Natural killer cell (primary cell): ENCODE data around the gene RNF34. TPM values are rescaled to one million over a fixed set of nuclear protein-coding genes. Genes with fewer than 3 reads are reported as not detected.

Experiments
- ATAC-seq, 3 donors: fragments of 150-1000 bp in 2 of 3; fragments of 200-7000 bp in 1 of 3; cut with Tn5 transposase; 1 replicate in 1 of 3; 2 replicates in 2 of 3; pipeline ENCODE4 v1.10.0; 2021; ENCODE audit warnings: mild to moderate bottlenecking in 2 of 3, moderate library complexity in 2 of 3
- DNase-seq, 2 donors: peaks; one replicate each; pipeline versions ENCODE4 v3.0.0 to v3.0.0-alpha.2; 2013 to 2021; ENCODE audit warnings: mixed read lengths in 1 of 2
- H3K27ac ChIP-seq: one replicate; pipeline ENCODE4 v1.5.1; 2013; ENCODE audit warnings: mild to moderate bottlenecking, low read length
- H3K27me3 ChIP-seq: one replicate; pipeline ENCODE4 v1.6.1; 2013; ENCODE audit warnings: low read length; ENCODE audit not compliant: control insufficient read depth, insufficient read depth
- H3K36me3 ChIP-seq: one replicate; pipeline ENCODE4 v1.6.1; 2013; ENCODE audit warnings: low read length; ENCODE audit not compliant: control insufficient read depth, insufficient read depth
- H3K4me1 ChIP-seq: one replicate; pipeline ENCODE4 v1.6.1; 2013; ENCODE audit warnings: low read length; ENCODE audit not compliant: control insufficient read depth, insufficient read depth
- H3K4me3 ChIP-seq: one replicate; pipeline ENCODE4 v1.5.1; 2013; ENCODE audit warnings: low read length
- H3K9me3 ChIP-seq: one replicate; pipeline ENCODE4 v1.6.1; 2013; ENCODE audit warnings: low read length; ENCODE audit not compliant: control insufficient read depth, insufficient read depth
- H3K27ac Mint-ChIP-seq, 2 donors: one replicate each; pipeline ENCODE4 v1.8.0; 2022; ENCODE audit warnings: mild to moderate bottlenecking in 2 of 2, mixed read lengths in 2 of 2, moderate library complexity in 1 of 2
- H3K27me3 Mint-ChIP-seq, 2 donors: one replicate each; pipeline ENCODE4 v1.8.0; 2022; ENCODE audit warnings: low read depth in 2 of 2, mixed read lengths in 2 of 2
- H3K36me3 Mint-ChIP-seq: one replicate; pipeline ENCODE4 v1.8.0; 2022; ENCODE audit warnings: mixed read lengths
- H3K4me1 Mint-ChIP-seq, 2 donors: one replicate each; pipeline ENCODE4 v1.8.0; 2022; ENCODE audit warnings: mixed read lengths in 2 of 2
- H3K4me3 Mint-ChIP-seq: one replicate; pipeline ENCODE4 v1.8.0; 2022; ENCODE audit warnings: mild to moderate bottlenecking, moderate library complexity, mixed read lengths
- H3K9me3 Mint-ChIP-seq, 2 donors: one replicate each; pipeline ENCODE4 v1.8.0; 2022; ENCODE audit warnings: mixed read lengths in 2 of 2
- WGBS: methylation state at CpG from one replicate; pipeline ENCODE4 v1.1.7; 2013; ENCODE audit warnings: missing lambda C conversion rate; ENCODE audit not compliant: insufficient coverage; 5-methylcytosine and 5-hydroxymethylcytosine counted together
- intact Hi-C: fragments of 100-400 bp; cut with micrococcal nuclease; formaldehyde crosslinking; loops from one replicate; pipeline ENCODE4 v1.14.2; 2022
- total RNA-seq, 4 donors: library from RNA; stranded (reverse); fragments of 120-200 nt in 1 of 4; gene quantifications; one replicate each; pipeline versions ENCODE4 v1.2.3 to v1.2.4, GENCODE V29; 2013 to 2022
- TF ChIP-seq, protein P1 (sequence below): fragments of 200-600 bp; IDR thresholded peaks from one replicate; pipeline ENCODE4 v1.8.0; 2022; ENCODE audit warnings: antibody characterized with exemption

The RNF34 gene
- total RNA-seq, 3 donors from 2014 or later (not counting 1 experiment from before 2014, with no cell fraction given) = 62.3 to 78.4 (median 73.4) TPM

DNA sequence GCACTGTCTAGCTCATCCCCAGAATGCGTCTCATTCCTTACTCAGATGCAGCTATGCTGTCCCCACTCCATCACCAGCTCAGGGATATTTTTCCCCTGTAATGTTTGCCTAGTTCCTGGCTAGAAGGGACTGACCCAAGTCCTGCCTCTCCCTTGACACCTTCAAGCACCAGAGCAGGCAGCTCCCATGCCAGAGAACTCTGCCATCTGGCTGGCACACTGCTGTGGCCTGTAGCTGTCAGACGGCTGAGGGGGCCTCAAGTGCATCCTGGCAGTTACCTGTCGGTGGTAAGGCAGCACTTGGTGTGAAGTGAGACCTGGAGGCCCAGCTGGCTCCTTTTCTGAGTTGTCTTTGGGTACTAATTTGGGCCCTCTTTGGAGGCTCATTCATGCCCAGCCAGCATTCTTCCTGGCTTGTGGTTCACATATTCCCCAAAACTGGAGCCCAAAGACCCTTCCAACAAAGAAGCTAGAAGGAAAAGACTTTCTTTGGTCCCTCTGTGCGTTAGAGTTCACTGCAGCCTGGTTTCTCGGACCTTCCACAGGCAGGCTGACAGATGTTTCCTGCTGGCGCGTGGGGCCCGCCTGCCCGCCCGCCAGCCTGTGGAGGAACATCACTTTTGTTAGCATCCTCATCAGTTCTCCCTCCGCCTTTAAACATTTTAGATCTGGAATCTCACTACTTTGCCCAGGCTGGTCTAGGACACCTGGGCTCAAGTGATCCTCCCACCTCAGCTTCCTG is 33.0 kb downstream of the RNF34 start:
- Mint-ChIP-seq H3K36me3 (peaks cover 7% of the 10 kb centered on the region), H3K9me3 (no peaks in the 10 kb centered on the region), H3K27ac (peak overlapping the region; percentile 57 to 65), H3K4me1 (peaks cover 18 to 19% of the 10 kb centered on the region in 2 donors), H3K27me3 (no peaks in the 10 kb centered on the region), H3K4me3 (no peak overlapping the region)
- Histone ChIP-seq H3K27me3 (no peaks in the 10 kb centered on the region), H3K4me3 (no peak overlapping the region), H3K36me3 (peaks cover 52% of the 10 kb centered on the region), H3K4me1 (no peaks in the 10 kb centered on the region), H3K9me3 (no peaks in the 10 kb centered on the region), H3K27ac (no peak overlapping the region)
- DNase-seq (no peak), ATAC-seq (no peak)
- TF ChIP-seq, protein P1, sequence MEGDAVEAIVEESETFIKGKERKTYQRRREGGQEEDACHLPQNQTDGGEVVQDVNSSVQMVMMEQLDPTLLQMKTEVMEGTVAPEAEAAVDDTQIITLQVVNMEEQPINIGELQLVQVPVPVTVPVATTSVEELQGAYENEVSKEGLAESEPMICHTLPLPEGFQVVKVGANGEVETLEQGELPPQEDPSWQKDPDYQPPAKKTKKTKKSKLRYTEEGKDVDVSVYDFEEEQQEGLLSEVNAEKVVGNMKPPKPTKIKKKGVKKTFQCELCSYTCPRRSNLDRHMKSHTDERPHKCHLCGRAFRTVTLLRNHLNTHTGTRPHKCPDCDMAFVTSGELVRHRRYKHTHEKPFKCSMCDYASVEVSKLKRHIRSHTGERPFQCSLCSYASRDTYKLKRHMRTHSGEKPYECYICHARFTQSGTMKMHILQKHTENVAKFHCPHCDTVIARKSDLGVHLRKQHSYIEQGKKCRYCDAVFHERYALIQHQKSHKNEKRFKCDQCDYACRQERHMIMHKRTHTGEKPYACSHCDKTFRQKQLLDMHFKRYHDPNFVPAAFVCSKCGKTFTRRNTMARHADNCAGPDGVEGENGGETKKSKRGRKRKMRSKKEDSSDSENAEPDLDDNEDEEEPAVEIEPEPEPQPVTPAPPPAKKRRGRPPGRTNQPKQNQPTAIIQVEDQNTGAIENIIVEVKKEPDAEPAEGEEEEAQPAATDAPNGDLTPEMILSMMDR = no peak
- 65% methylated on average over 11 of the region's 11 CpGs for WGBS
- intact Hi-C loops = no loop called here

DNA sequence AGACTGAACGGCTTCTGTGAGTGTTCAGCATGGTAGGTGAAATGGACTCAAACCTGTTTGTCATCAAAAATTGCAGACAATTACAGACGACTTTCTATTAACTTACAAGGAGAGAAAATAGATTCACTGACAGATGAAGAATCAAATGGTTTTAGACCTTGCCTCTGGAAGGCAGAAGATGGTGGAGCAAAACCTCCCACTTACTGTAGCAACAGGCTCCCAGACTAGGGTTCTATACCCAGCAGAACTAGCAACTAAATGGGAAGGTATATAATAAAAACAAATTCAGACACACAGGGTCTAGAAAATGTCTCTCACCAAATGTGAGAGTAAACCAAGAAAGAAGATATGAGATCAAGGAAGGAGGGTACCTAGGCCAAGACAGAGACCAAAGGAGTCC is 36.8 kb downstream of the RNF34 start:
- H3K27ac Mint-ChIP-seq = peak overlapping the region in 1 of 2 donors; percentile 14

DNA sequence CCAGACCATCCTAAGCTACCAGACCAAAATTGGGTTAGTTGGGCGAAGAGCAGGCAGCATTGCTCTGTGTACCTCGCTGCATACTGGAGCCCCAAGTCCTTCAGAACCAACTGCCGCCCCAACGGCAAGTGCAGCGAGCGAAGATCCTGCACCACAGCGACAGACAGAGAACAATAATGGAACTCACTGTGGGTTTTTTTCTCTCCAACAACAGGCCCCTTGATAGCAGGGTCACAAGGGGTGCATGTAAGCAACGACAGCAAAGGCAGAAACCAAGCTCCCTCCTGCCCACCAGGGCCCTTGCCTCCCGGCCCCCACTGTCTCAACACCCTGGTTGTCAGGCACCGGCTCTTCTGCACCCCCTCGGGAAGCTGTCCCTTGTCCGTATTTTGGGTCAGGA is 39.0 kb downstream of the RNF34 start:
- H3K4me3 ChIP-seq = no peak overlapping the region
- intact Hi-C loops = no loop called here
- Mint-ChIP-seq H3K4me1 (no peaks in the 10 kb centered on the region), H3K27me3 (no peaks in the 10 kb centered on the region), H3K36me3 (peaks cover 7% of the 10 kb centered on the region), H3K4me3 (no peak overlapping the region), H3K9me3 (no peaks in the 10 kb centered on the region), H3K27ac (no peak overlapping the region)
- no peak overlapping the region for H3K27ac ChIP-seq
- DNase-seq (no peak), ATAC-seq (no peak)
- H3K27me3 ChIP-seq = no peaks in the 10 kb centered on the region
- TF ChIP-seq, protein P1 = no peak
- peaks cover 50% of the 10 kb centered on the region for H3K36me3 ChIP-seq
- H3K4me1 ChIP-seq = no peaks in the 10 kb centered on the region
- 94% methylated on average over 12 of the region's 12 CpGs for WGBS
- H3K9me3 ChIP-seq = no peaks in the 10 kb centered on the region

More for the DNA sequence above, 36.8 kb downstream of the RNF34 start:
- Histone ChIP-seq H3K4me1 (no peaks in the 10 kb centered on the region), H3K36me3 (peaks cover 53% of the 10 kb centered on the region), H3K27me3 (no peaks in the 10 kb centered on the region), H3K4me3 (no peak overlapping the region), H3K27ac (no peak overlapping the region), H3K9me3 (no peaks in the 10 kb centered on the region)
- peaks cover 7% of the 10 kb centered on the region for H3K36me3 Mint-ChIP-seq
- no peak for ATAC-seq
- H3K4me3 Mint-ChIP-seq = no peak overlapping the region
- H3K4me1 Mint-ChIP-seq = no peaks in the 10 kb centered on the region
- intact Hi-C loops = no loop called here
- no peaks in the 10 kb centered on the region for H3K9me3 Mint-ChIP-seq
- DNase-seq = no peak
- no peaks in the 10 kb centered on the region for H3K27me3 Mint-ChIP-seq
- TF ChIP-seq, protein P1 = no peak
- 97% methylated on average over 2 of the region's 2 CpGs for WGBS

DNA sequence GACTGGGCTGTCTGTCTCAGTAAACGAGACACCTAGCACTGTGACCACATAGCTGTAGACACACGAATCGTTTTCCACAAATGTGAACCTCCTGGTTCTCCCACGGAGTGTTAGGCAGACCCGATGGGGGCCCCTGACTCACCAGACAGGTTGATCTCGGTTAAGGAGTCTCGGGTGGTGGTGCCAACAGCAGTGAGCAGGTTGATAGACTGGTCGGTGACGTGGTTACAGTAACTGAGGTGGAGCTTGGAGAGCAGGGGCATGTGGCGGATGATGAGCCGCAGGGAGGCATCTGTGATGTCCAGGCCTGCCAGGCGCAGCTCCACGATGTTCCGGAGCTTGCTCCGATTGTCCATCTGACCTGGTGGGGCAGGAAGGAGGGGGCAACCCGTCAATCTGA is 39.8 kb downstream of the RNF34 start:
- peaks cover 7% of the 10 kb centered on the region for H3K36me3 Mint-ChIP-seq
- intact Hi-C loops = no loop called here
- H3K36me3 ChIP-seq = peaks cover 57% of the 10 kb centered on the region

More for the DNA sequence above, 39.8 kb downstream of the RNF34 start:
- H3K4me3 Mint-ChIP-seq = no peak overlapping the region
- no peak for DNase-seq
- H3K27me3 Mint-ChIP-seq = no peaks in the 10 kb centered on the region
- Histone ChIP-seq H3K4me1 (no peaks in the 10 kb centered on the region), H3K27ac (no peak overlapping the region), H3K27me3 (no peaks in the 10 kb centered on the region), H3K9me3 (no peaks in the 10 kb centered on the region), H3K4me3 (no peak overlapping the region)
- TF ChIP-seq, protein P1 = no peak
- WGBS = 97% methylated on average over 16 of the region's 16 CpGs
- no peaks in the 10 kb centered on the region for H3K4me1 Mint-ChIP-seq
- no peaks in the 10 kb centered on the region for H3K9me3 Mint-ChIP-seq
- no peak for ATAC-seq
- H3K27ac Mint-ChIP-seq = no peak overlapping the region
